Nephron (organoid): ENCODE measurements around the gene TMEM52.
"Not testable (repeated sequence)": the region's sequence is repeated elsewhere in the genome, so short reads cannot be mapped to it uniquely, and the experiment has no call there.

Source experiments
- H3K27ac Mint-ChIP-seq, 3 experiments: 2 replicates each; pipeline ENCODE4 v1.8.0; 2020; ENCODE audit warnings: mixed read lengths in 3 of 3, mild to moderate bottlenecking in 2 of 3, moderate library complexity in 1 of 3
- H3K27me3 Mint-ChIP-seq: 2 replicates; pipeline ENCODE4 v1.8.0; 2021; ENCODE audit warnings: low read depth, mild to moderate bottlenecking, moderate library complexity, mixed read lengths
- H3K36me3 Mint-ChIP-seq: 2 replicates; pipeline ENCODE4 v1.8.0; 2020; ENCODE audit warnings: low read depth, mixed read lengths
- H3K4me1 Mint-ChIP-seq: 2 replicates; pipeline ENCODE4 v1.8.0; 2020; ENCODE audit warnings: mixed read lengths
- H3K4me3 Mint-ChIP-seq, 3 experiments: 2 replicates each; pipeline ENCODE4 v1.8.0; 2020; ENCODE audit warnings: mild to moderate bottlenecking in 3 of 3, mixed read lengths in 3 of 3, moderate library complexity in 2 of 3
- H3K9me3 Mint-ChIP-seq: 2 replicates; pipeline ENCODE4 v1.8.0; 2020; ENCODE audit warnings: mixed read lengths
- CTCF ChIP-seq, 3 experiments: fragments of 200-600 bp; sonication (generic); IDR thresholded peaks; one replicate each; pipeline ENCODE4 v1.5.0; 2021; ENCODE audit warnings: antibody characterized with exemption in 3 of 3; ENCODE audit not compliant: unreplicated experiment in 3 of 3

Gene TMEM52

GRCh38 chr1:1937061-1937460, 18.0 kb upstream of the TMEM52 start:
- TF ChIP-seq CTCF (IDR thresholded peaks at IDR 0.05; ENCODE audit: unreplicated experiment in 3 of 3), result no peak
- Mint-ChIP-seq H3K4me3 (no peak overlapping the region), H3K36me3 (no peaks in the 10 kb centered on the region), H3K27ac (no peak overlapping the region), H3K9me3 (no peaks in the 10 kb centered on the region), H3K27me3 (peaks cover 4% of the 10 kb centered on the region), H3K4me1 (no peaks in the 10 kb centered on the region)

GRCh38 chr1:1934848-1935247, 15.8 kb upstream of the TMEM52 start:
- H3K36me3 Mint-ChIP-seq, H3K9me3 Mint-ChIP-seq, H3K27me3 Mint-ChIP-seq, H3K4me3 Mint-ChIP-seq, H3K27ac Mint-ChIP-seq, H3K4me1 Mint-ChIP-seq: not testable (repeated sequence)

GRCh38 chr1:1929639-1930545, 10.8 kb upstream of the TMEM52 start:
- Mint-ChIP-seq H3K27me3 (peaks cover 7% of the 10 kb centered on the region), H3K27ac (no peak overlapping the region), H3K4me3 (no peak overlapping the region), H3K9me3 (no peaks in the 10 kb centered on the region), H3K36me3 (no peaks in the 10 kb centered on the region), H3K4me1 (no peaks in the 10 kb centered on the region)
- TF ChIP-seq CTCF (IDR thresholded peaks at IDR 0.05; ENCODE audit: unreplicated experiment in 3 of 3), result no peak

- Mint-ChIP-seq H3K27me3 (peaks cover 7% of the 10 kb centered on the region), H3K4me1 (no peaks in the 10 kb centered on the region), H3K27ac (no peak overlapping the region), H3K36me3 (no peaks in the 10 kb centered on the region), H3K9me3 (no peaks in the 10 kb centered on the region), H3K4me3 (no peak overlapping the region)
- TF ChIP-seq CTCF (IDR thresholded peaks at IDR 0.05; ENCODE audit: unreplicated experiment in 3 of 3), result no peak
These were observed 10.1 kb upstream of the TMEM52 start for GRCh38 chr1:1929102-1929638.

GRCh38 chr1:1928231-1929101, 9.4 kb upstream of the TMEM52 start:
- no peaks in the 10 kb centered on the region for H3K36me3 Mint-ChIP-seq
- H3K27me3 Mint-ChIP-seq, result peaks cover 3% of the 10 kb centered on the region
- no peak for TF ChIP-seq CTCF (IDR thresholded peaks at IDR 0.05; ENCODE audit: unreplicated experiment in 3 of 3)
- no peaks in the 10 kb centered on the region for H3K4me1 Mint-ChIP-seq
- H3K27ac Mint-ChIP-seq, result no peak overlapping the region
- no peaks in the 10 kb centered on the region for H3K9me3 Mint-ChIP-seq
- H3K4me3 Mint-ChIP-seq, result no peak overlapping the region

- no peaks in the 10 kb centered on the region for H3K9me3 Mint-ChIP-seq
- H3K4me1 Mint-ChIP-seq, result no peaks in the 10 kb centered on the region
- H3K27ac Mint-ChIP-seq, result no peak overlapping the region
- no peak overlapping the region for H3K4me3 Mint-ChIP-seq
- no peak for TF ChIP-seq CTCF (IDR thresholded peaks at IDR 0.05; ENCODE audit: unreplicated experiment in 3 of 3)
- H3K36me3 Mint-ChIP-seq, result no peaks in the 10 kb centered on the region
- H3K27me3 Mint-ChIP-seq, result peaks cover 3% of the 10 kb centered on the region
These were observed 8.7 kb upstream of the TMEM52 start for GRCh38 chr1:1927751-1928150.
